GM21381 (cell line): ENCODE results near the gene DDA1.
A peak's percentile ranks its signal among the peaks of the same experiment; 100 is the strongest.
"Not testable (repeated sequence)": the region's sequence is repeated elsewhere in the genome, so short reads cannot be mapped to it uniquely, and the experiment has no call there.

Source experiments
- ATAC-seq: cut with Tn5 transposase; IDR thresholded peaks from one replicate; pipeline ENCODE4 v1.9.1; 2021; ENCODE audit warnings: mild to moderate bottlenecking, moderate library complexity; ENCODE audit not compliant: unreplicated experiment

Gene DDA1

GRCh38 chr19:17286752-17287151 lies 22.6 kb upstream of the DDA1 start:
- no peak for ATAC-seq

- ATAC-seq: no peak
Measured at GRCh38 chr19:17289489-17289888, 19.9 kb upstream of the DDA1 start.

GRCh38 chr19:17292301-17293074 lies 16.9 kb upstream of the DDA1 start:
- peak; percentile 85 for ATAC-seq

GRCh38 chr19:17293605-17294004 lies 15.8 kb upstream of the DDA1 start:
- no peak for ATAC-seq

- no peak for ATAC-seq
Measured at GRCh38 chr19:17294051-17294891, 15.1 kb upstream of the DDA1 start.

- ATAC-seq: not testable (repeated sequence)
Measured at GRCh38 chr19:17295551-17295950, 13.8 kb upstream of the DDA1 start.

- ATAC-seq: no peak
Measured at GRCh38 chr19:17296273-17296672, 13.1 kb upstream of the DDA1 start.

GRCh38 chr19:17296976-17297375 lies 12.4 kb upstream of the DDA1 start:
- ATAC-seq: no peak

- no peak for ATAC-seq
Measured at GRCh38 chr19:17300992-17301619, 8.3 kb upstream of the DDA1 start.

GRCh38 chr19:17302391-17303166 lies 6.8 kb upstream of the DDA1 start:
- no peak for ATAC-seq

GRCh38 chr19:17303167-17303939 lies 6.0 kb upstream of the DDA1 start, which contains the start of gene ABHD8:
ABHD8 (minus strand) TSS chr19:17303425; CDS start chr19:17301616, 1,809 bp downstream.
- peak; percentile 52 for ATAC-seq

GRCh38 chr19:17303940-17304267 lies 5.5 kb upstream of the DDA1 start:
- ATAC-seq: no peak

GRCh38 chr19:17304386-17305215 lies 4.8 kb upstream of the DDA1 start:
- no peak for ATAC-seq

GRCh38 chr19:17305216-17305516 lies 4.2 kb upstream of the DDA1 start:
- no peak for ATAC-seq

- ATAC-seq: peak; percentile 57
Measured at GRCh38 chr19:17305517-17306284, 3.7 kb upstream of the DDA1 start, which contains the start of gene MRPL34. MRPL34 (plus strand) TSS chr19:17305872; CDS start chr19:17305893, 21 bp downstream.

- ATAC-seq: no peak
Measured at GRCh38 chr19:17306285-17306714, 3.1 kb upstream of the DDA1 start.

- no peak for ATAC-seq
Measured at GRCh38 chr19:17307876-17308377, 1.4 kb upstream of the DDA1 start.

- no peak for ATAC-seq
Measured at GRCh38 chr19:17309965-17310461, 650 bp downstream of the DDA1 start.
